Measurements from ENCODE around the gene KATNB1. TPM values are rescaled to one million over a fixed set of nuclear protein-coding genes. Genes with fewer than 3 reads are reported as not detected.
A peak's percentile ranks its signal among the peaks of the same experiment; 100 is the strongest.
"Not testable (repeated sequence)": the region's sequence is repeated elsewhere in the genome, so short reads cannot be mapped to it uniquely, and the experiment has no call there.

Gene KATNB1
- total RNA-seq, 1 donor from 2014 or later = 12.9 TPM

- peaks cover 19% of the 10 kb centered on the region for H3K36me3 ChIP-seq (ENCODE audit: control insufficient read depth, insufficient read depth, low read length)
- H3K4me3 ChIP-seq (ENCODE audit: low read depth, low read length) = no peak overlapping the region
- TF ChIP-seq CTCF (IDR thresholded peaks at IDR 0.05; ENCODE audit: insufficient read depth, low read length, severe bottlenecking) = no peak
- DNase-seq (ENCODE audit: low read depth) (no peak), FAIRE-seq (no peak)
- no peaks in the 10 kb centered on the region for H3K27me3 ChIP-seq (ENCODE audit: control insufficient read depth, insufficient read depth, low read length)
These were observed 55.8 kb downstream of the KATNB1 start for GRCh38 chr16:57791195-57791892.

- FAIRE-seq (peak; percentile 7), DNase-seq (ENCODE audit: low read depth) (no peak)
- Histone ChIP-seq H3K4me3 (ENCODE audit: low read depth, low read length) (no peak overlapping the region), H3K27me3 (ENCODE audit: control insufficient read depth, insufficient read depth, low read length) (no peaks in the 10 kb centered on the region), H3K36me3 (ENCODE audit: control insufficient read depth, insufficient read depth, low read length) (peaks cover 17% of the 10 kb centered on the region)
- TF ChIP-seq CTCF (IDR thresholded peaks at IDR 0.05; ENCODE audit: insufficient read depth, low read length, severe bottlenecking) = no peak
These were observed 56.4 kb downstream of the KATNB1 start for GRCh38 chr16:57791893-57792461.

GRCh38 chr16:57794849-57795430 is 59.4 kb downstream of the KATNB1 start:
- FAIRE-seq (no peak), DNase-seq (ENCODE audit: low read depth) (no peak)
- Histone ChIP-seq H3K4me3 (ENCODE audit: low read depth, low read length) (no peak overlapping the region), H3K27me3 (ENCODE audit: control insufficient read depth, insufficient read depth, low read length) (no peaks in the 10 kb centered on the region), H3K36me3 (ENCODE audit: control insufficient read depth, insufficient read depth, low read length) (peaks cover 14% of the 10 kb centered on the region)
- no peak for TF ChIP-seq CTCF (IDR thresholded peaks at IDR 0.05; ENCODE audit: insufficient read depth, low read length, severe bottlenecking)

- Histone ChIP-seq H3K36me3 (ENCODE audit: control insufficient read depth, insufficient read depth, low read length) (peaks cover 12% of the 10 kb centered on the region), H3K27me3 (ENCODE audit: control insufficient read depth, insufficient read depth, low read length) (no peaks in the 10 kb centered on the region), H3K4me3 (ENCODE audit: low read depth, low read length) (no peak overlapping the region)
- peak; percentile 75 for DNase-seq (ENCODE audit: low read depth)
- no peak for FAIRE-seq
- TF ChIP-seq CTCF (IDR thresholded peaks at IDR 0.05; ENCODE audit: insufficient read depth, low read length, severe bottlenecking) = peak; percentile 76
These were observed 59.9 kb downstream of the KATNB1 start for GRCh38 chr16:57795431-57795878.

GRCh38 chr16:57796014-57796413 is 60.4 kb downstream of the KATNB1 start:
- not testable (repeated sequence) for FAIRE-seq; H3K4me3 ChIP-seq (ENCODE audit: low read depth, low read length); H3K27me3 ChIP-seq (ENCODE audit: control insufficient read depth, insufficient read depth, low read length); H3K36me3 ChIP-seq (ENCODE audit: control insufficient read depth, insufficient read depth, low read length); DNase-seq (ENCODE audit: low read depth)

GRCh38 chr16:57797216-57797525 is 61.6 kb downstream of the KATNB1 start:
- FAIRE-seq = no peak
- peak overlapping the region; percentile 38 for H3K4me3 ChIP-seq (ENCODE audit: low read depth, low read length)
- DNase-seq (ENCODE audit: low read depth) = no peak
- no peak for TF ChIP-seq CTCF (IDR thresholded peaks at IDR 0.05; ENCODE audit: insufficient read depth, low read length, severe bottlenecking)
- H3K27me3 ChIP-seq (ENCODE audit: control insufficient read depth, insufficient read depth, low read length) = no peaks in the 10 kb centered on the region
- no peaks in the 10 kb centered on the region for H3K36me3 ChIP-seq (ENCODE audit: control insufficient read depth, insufficient read depth, low read length)
